ENCODE results near the gene INPP5B.
"Not testable (repeated sequence)": the region's sequence is repeated elsewhere in the genome, so short reads cannot be mapped to it uniquely, and the experiment has no call there.

The INPP5B gene

DNA sequence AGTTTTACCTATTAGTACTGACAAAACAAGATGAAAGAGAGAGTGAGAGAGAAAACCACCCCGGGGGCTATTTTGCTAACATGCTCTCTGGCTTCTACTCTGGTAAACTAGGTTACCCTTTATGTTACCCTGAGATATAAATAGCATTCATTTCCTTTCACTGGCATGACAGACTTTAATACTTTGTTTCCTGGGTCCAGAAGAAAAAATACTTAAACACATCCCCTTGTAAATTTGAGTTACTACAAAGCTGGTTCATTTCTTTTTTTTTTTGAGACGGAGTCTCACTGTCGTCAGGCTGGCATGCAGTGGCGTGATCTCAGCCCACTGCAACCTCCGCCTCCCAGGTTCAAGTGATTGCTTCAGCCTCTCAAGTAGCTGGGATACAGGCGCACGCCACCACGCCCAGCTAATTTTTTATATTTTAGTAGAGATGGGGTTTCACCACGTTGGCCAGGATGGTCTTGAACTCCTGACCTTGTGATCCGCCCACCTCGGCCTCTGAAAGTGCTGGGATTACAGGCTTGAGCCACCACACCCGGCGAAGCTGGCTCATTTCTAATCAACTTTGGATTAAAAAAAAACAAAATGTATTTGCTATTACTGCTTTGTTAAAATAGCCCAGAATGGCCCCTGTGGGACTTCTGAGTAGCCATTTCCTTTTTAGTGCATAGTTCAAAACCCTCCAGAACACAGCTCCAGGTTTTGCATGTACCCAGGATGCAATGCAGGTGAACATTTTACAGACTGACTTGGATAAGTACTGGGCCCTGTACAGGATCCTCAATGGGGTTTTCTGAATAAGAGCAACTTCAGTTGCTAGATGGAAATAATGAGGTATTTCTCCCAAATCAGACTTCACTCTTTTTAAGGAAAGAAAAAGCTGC is 20.6 kb downstream of the INPP5B start:
- peaks cover 5 to 16% of the 10 kb centered on the region in 2 donors for H3K4me1 ChIP-seq (ENCODE audit: control insufficient read depth in 1 of 2, insufficient read depth in 2 of 2, low read length in 2 of 2)
- peaks cover 0 to 4% of the 10 kb centered on the region in 2 donors for H3K36me3 ChIP-seq (ENCODE audit: control insufficient read depth in 1 of 2, insufficient read depth in 2 of 2, low read length in 2 of 2)
- no peaks in the 10 kb centered on the region for H3K27me3 ChIP-seq (ENCODE audit: low read depth, low read length)
- H3K27ac ChIP-seq (ENCODE audit: low read length), result no peak overlapping the region
- no peak overlapping the region for H3K4me3 ChIP-seq (ENCODE audit: low read depth in 1 of 2, low read length in 2 of 2)
- no peaks in the 10 kb centered on the region for H3K9me3 ChIP-seq (ENCODE audit: control insufficient read depth in 1 of 2, low read length in 2 of 2)

DNA sequence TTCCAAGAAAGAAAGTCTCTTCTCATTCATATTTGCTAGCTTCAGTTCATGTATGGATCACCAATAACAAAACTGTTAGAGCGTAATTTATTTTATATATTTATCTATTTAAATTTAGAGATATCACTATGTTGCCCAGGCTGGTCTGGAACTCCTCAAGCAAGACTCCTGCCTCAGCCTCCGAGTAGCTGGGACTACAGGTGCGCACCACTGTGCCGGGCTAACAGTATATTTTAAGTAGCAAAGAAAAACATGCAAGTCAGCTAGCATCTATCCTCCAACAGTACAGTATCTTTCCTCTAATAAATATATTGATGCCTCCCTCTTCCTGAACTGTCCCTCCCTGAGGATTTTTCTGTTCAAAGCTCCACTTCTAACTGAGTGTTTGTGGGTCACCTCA is 21.5 kb downstream of the INPP5B start:
- H3K27ac ChIP-seq (ENCODE audit: low read length), result no peak overlapping the region

DNA sequence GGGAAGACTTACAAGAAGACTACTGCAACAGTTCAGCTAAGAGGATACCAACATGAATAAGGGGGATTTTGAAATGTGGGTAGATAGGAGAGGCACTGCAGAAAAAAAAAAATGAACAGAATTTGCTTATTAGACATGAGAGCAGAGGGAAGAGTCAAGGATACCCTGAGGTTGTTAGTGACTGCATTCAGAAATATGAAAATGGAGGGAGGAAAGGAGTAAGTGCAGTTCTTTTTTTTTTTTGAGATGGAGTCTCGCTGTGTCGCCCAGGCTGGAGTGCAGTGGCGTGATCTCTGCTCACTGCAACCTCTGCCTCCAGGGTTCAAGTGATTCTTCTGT is 23.3 kb downstream of the INPP5B start:
- Histone ChIP-seq H3K4me1 (ENCODE audit: control insufficient read depth in 1 of 2, insufficient read depth in 2 of 2, low read length in 2 of 2) (peaks cover 0 to 7% of the 10 kb centered on the region in 2 donors), H3K9me3 (ENCODE audit: control insufficient read depth in 1 of 2, low read length in 2 of 2) (no peaks in the 10 kb centered on the region), H3K27me3 (ENCODE audit: low read depth, low read length) (no peaks in the 10 kb centered on the region), H3K36me3 (ENCODE audit: control insufficient read depth in 1 of 2, insufficient read depth in 2 of 2, low read length in 2 of 2) (no peaks in the 10 kb centered on the region), H3K4me3 (ENCODE audit: low read depth in 1 of 2, low read length in 2 of 2) (no peak overlapping the region), H3K27ac (ENCODE audit: low read length) (no peak overlapping the region)

More for the DNA sequence above, 21.5 kb downstream of the INPP5B start:
- Histone ChIP-seq H3K4me3 (ENCODE audit: low read depth in 1 of 2, low read length in 2 of 2) (no peak overlapping the region), H3K36me3 (ENCODE audit: control insufficient read depth in 1 of 2, insufficient read depth in 2 of 2, low read length in 2 of 2) (peaks cover 0 to 4% of the 10 kb centered on the region in 2 donors), H3K27me3 (ENCODE audit: low read depth, low read length) (no peaks in the 10 kb centered on the region), H3K9me3 (ENCODE audit: control insufficient read depth in 1 of 2, low read length in 2 of 2) (no peaks in the 10 kb centered on the region), H3K4me1 (ENCODE audit: control insufficient read depth in 1 of 2, insufficient read depth in 2 of 2, low read length in 2 of 2) (peaks cover 0 to 7% of the 10 kb centered on the region in 2 donors)

DNA sequence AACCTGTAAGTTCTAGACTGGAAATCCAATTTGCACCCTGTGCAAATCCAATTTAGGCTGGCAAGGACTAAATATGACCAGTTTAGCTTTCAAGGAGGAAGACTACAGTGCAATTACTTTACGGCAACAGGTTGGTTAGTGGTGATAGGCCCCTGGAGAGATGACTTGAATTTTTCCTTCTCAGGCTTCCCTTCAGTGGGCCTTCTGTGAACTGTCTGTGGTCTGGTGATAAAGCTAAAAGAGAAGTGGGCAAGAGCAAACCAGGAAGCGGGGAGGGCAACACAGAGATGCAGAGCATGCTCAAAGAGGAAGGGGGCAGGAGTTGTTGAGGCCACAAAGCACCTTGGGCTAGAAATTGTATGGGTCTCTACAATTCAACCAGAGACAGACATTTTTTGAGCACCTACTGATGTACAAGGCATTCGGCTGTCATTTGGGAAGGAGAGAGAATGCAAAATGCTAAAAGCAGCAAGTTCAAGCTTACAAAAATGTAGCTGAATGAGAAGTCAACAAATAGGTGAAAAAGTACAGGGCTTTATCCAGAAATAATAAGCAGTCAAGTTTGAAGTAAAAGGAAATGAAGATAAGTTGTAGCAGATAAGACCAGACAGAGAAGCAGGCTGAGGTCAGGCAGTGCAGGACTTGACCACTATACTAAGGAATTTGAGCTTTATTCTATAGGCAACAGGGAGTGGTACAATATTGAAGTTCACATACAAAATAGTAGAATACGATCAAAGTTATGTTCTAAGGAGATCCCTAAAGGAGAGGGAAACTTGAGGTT is 23.9 kb downstream of the INPP5B start:
- H3K27ac ChIP-seq (ENCODE audit: low read length), result no peak overlapping the region

DNA sequence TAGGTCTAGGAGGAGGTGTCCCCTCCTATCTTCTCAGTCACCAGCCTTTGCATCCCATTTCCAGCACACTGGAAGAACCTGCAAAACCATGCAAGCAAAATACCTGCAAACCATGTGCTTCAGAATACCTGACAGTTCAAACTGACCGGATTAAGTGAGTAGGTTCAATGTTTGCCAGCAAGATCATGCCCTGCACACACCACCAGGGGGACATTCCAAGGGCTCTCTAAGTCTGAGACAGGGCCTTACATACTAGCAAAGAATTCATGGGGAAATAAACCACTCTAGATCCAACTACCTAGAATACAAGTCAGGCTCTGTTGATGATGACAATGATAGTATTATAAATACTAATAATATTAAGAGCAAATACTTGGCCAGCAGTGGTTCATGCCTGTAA is 27.6 kb downstream of the INPP5B start:
- Histone ChIP-seq H3K4me3 (ENCODE audit: low read depth in 1 of 2, low read length in 2 of 2) (no peak overlapping the region), H3K9me3 (ENCODE audit: control insufficient read depth in 1 of 2, low read length in 2 of 2) (no peaks in the 10 kb centered on the region), H3K27me3 (ENCODE audit: low read depth, low read length) (no peaks in the 10 kb centered on the region), H3K27ac (ENCODE audit: low read length) (no peak overlapping the region), H3K4me1 (ENCODE audit: control insufficient read depth in 1 of 2, insufficient read depth in 2 of 2, low read length in 2 of 2) (peaks cover 0 to 5% of the 10 kb centered on the region in 2 donors), H3K36me3 (ENCODE audit: control insufficient read depth in 1 of 2, insufficient read depth in 2 of 2, low read length in 2 of 2) (no peaks in the 10 kb centered on the region)

More for the DNA sequence above, 23.9 kb downstream of the INPP5B start:
- Histone ChIP-seq H3K9me3 (ENCODE audit: control insufficient read depth in 1 of 2, low read length in 2 of 2) (no peaks in the 10 kb centered on the region), H3K36me3 (ENCODE audit: control insufficient read depth in 1 of 2, insufficient read depth in 2 of 2, low read length in 2 of 2) (no peaks in the 10 kb centered on the region), H3K4me3 (ENCODE audit: low read depth in 1 of 2, low read length in 2 of 2) (no peak overlapping the region), H3K4me1 (ENCODE audit: control insufficient read depth in 1 of 2, insufficient read depth in 2 of 2, low read length in 2 of 2) (peaks cover 0 to 7% of the 10 kb centered on the region in 2 donors), H3K27me3 (ENCODE audit: low read depth, low read length) (no peaks in the 10 kb centered on the region)

DNA sequence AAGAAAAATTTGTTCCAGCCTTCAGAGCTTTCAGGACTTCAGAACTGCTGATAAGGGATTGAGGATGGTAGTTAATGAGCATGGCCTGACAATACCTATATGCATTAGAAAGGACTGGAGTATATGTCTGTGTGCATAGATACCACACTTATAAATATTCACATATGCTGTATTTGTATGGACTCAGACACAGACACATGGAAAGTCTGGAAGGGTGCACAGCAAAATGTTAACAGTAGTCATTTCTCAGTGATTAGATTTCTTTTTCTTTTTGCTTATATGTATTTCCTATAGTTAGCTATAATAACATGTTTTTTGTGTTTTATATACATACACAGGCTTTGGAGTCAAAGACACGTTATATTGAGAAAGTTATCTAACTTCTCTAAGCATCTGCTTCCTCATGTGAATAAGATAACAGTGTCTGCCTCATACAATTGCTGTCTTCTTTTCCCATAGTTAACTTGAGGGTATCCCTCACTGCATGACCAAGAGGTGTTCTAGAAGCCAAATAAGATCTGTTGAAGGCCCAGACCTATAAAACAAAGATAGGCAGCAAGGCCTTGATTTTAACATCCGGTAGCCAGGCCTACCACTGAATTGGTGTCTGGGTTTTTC is 31.3 kb downstream of the INPP5B start:
- Histone ChIP-seq H3K27ac (ENCODE audit: low read length) (no peak overlapping the region), H3K4me3 (ENCODE audit: low read depth in 1 of 2, low read length in 2 of 2) (no peak overlapping the region), H3K36me3 (ENCODE audit: control insufficient read depth in 1 of 2, insufficient read depth in 2 of 2, low read length in 2 of 2) (peaks cover 0 to 3% of the 10 kb centered on the region in 2 donors), H3K27me3 (ENCODE audit: low read depth, low read length) (no peaks in the 10 kb centered on the region), H3K4me1 (ENCODE audit: control insufficient read depth in 1 of 2, insufficient read depth in 2 of 2, low read length in 2 of 2) (peaks cover 0 to 5% of the 10 kb centered on the region in 2 donors), H3K9me3 (ENCODE audit: control insufficient read depth in 1 of 2, low read length in 2 of 2) (no peaks in the 10 kb centered on the region)

DNA sequence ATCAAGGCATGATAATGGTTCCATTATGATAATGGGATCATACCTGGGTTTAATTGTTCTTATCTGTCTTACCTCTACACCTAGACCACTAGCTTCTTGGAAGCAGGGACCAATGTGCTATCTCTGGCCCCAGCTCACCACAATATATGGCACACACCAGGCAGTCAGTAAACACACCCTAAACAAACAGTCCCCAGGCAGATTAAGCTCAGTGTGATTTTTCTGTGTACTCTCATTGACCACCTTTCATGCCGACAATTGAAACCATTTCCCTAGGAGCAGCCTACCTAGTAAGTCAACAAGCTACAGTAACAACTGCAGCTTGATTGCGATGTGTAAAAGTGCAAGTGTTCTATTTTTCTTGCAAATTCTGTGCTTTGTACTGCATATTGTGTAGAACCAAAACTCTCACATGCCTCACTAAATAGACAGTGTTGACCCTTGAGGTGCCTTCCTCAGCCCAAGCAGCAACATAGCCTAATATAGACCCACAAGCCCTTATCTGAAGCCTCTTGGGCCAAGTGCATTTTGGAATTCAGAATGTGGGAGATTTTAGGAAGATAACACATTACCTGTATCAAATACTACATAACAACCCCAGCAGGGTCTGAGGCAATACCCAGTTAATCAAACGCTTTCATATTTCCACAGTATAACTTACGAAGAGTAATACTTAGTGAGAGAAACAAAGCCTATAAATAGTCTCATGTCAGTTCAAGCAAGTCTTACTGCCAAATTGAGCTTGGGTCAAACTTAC is 32.0 kb downstream of the INPP5B start:
- Histone ChIP-seq H3K4me1 (ENCODE audit: control insufficient read depth in 1 of 2, insufficient read depth in 2 of 2, low read length in 2 of 2) (peaks cover 0 to 5% of the 10 kb centered on the region in 2 donors), H3K9me3 (ENCODE audit: control insufficient read depth in 1 of 2, low read length in 2 of 2) (no peaks in the 10 kb centered on the region), H3K36me3 (ENCODE audit: control insufficient read depth in 1 of 2, insufficient read depth in 2 of 2, low read length in 2 of 2) (peaks cover 0 to 3% of the 10 kb centered on the region in 2 donors), H3K27me3 (ENCODE audit: low read depth, low read length) (no peaks in the 10 kb centered on the region), H3K27ac (ENCODE audit: low read length) (no peak overlapping the region), H3K4me3 (ENCODE audit: low read depth in 1 of 2, low read length in 2 of 2) (no peak overlapping the region)

DNA sequence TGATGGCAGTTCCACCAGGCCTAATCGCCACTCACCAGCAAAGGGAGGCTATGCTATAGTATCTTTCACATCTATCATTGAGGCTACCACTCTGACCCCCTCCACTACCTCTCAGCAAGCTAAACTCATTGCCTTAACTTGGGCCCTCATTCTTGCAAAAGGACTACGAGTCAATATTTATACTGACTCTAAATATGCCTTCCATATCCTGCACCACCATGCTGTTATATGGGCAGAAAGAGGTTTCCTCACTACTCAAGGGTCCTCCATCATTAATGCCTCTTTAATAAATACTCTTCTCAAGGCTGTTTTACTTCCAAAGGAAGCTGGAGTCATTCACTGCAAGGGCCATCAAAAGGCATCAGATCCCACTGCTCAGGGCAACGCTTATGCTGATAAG is 35.4 kb downstream of the INPP5B start:
- not testable (repeated sequence) for H3K4me1 ChIP-seq (ENCODE audit: control insufficient read depth in 1 of 2, insufficient read depth in 2 of 2, low read length in 2 of 2); H3K36me3 ChIP-seq (ENCODE audit: control insufficient read depth in 1 of 2, insufficient read depth in 2 of 2, low read length in 2 of 2); H3K27ac ChIP-seq (ENCODE audit: low read length); H3K4me3 ChIP-seq (ENCODE audit: low read depth in 1 of 2, low read length in 2 of 2); H3K9me3 ChIP-seq (ENCODE audit: control insufficient read depth in 1 of 2, low read length in 2 of 2); H3K27me3 ChIP-seq (ENCODE audit: low read depth, low read length)

DNA sequence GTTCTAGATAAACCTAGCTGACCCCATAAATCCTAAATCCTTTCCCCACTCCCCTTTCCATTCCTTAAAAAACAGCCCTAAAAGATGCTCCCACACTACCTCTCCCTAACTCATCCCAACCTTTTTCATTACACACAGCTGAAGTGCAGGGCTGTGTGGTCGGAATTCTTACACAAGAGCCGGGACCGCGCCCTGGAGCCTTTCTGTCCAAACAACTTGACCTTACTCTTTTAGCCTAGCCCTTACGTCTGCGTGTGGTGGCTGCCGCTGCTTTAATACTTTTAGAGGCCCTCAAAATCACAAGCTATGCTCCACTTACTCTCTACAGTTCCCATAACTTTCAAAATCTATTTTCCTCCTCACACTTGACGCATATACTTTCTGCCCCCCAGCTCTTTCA is 36.0 kb downstream of the INPP5B start:
- not testable (repeated sequence) for H3K27me3 ChIP-seq (ENCODE audit: low read depth, low read length); H3K4me1 ChIP-seq (ENCODE audit: control insufficient read depth in 1 of 2, insufficient read depth in 2 of 2, low read length in 2 of 2); H3K36me3 ChIP-seq (ENCODE audit: control insufficient read depth in 1 of 2, insufficient read depth in 2 of 2, low read length in 2 of 2); H3K4me3 ChIP-seq (ENCODE audit: low read depth in 1 of 2, low read length in 2 of 2); H3K9me3 ChIP-seq (ENCODE audit: control insufficient read depth in 1 of 2, low read length in 2 of 2); H3K27ac ChIP-seq (ENCODE audit: low read length)

DNA sequence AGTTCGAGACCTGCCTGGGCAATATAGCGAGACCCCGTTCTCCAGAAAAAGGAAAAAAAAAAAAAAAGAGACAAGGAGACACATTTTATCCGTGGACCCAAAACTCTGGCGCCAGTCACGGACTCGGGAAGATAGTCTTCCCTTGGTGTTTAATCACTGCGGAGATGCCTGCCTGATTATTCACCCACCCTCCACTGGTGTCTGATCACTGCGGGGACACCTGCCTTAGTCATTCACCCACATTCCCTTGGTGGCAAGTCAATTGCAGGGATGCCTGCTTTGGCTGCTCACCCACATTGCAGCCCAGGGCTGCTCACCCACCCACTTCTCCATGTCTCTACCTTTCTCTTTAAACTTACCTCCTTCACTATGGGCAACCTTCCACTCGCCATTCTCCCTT is 38.3 kb downstream of the INPP5B start:
- not testable (repeated sequence) for H3K9me3 ChIP-seq (ENCODE audit: control insufficient read depth in 1 of 2, low read length in 2 of 2); H3K27ac ChIP-seq (ENCODE audit: low read length)

More for the DNA sequence above, 38.3 kb downstream of the INPP5B start:
- not testable (repeated sequence) for H3K27me3 ChIP-seq (ENCODE audit: low read depth, low read length); H3K4me3 ChIP-seq (ENCODE audit: low read depth in 1 of 2, low read length in 2 of 2); H3K36me3 ChIP-seq (ENCODE audit: control insufficient read depth in 1 of 2, insufficient read depth in 2 of 2, low read length in 2 of 2); H3K4me1 ChIP-seq (ENCODE audit: control insufficient read depth in 1 of 2, insufficient read depth in 2 of 2, low read length in 2 of 2)

Measured in muscle layer of duodenum (tissue), 2 donors.